ENCODE results near the gene SCOC. TPM values are rescaled to one million over a fixed set of nuclear protein-coding genes. Genes with fewer than 3 reads are reported as not detected.

The SCOC gene
- total RNA-seq, 4 donors from 2014 or later, result 35.1 to 103 (median 64.2) TPM

DNA sequence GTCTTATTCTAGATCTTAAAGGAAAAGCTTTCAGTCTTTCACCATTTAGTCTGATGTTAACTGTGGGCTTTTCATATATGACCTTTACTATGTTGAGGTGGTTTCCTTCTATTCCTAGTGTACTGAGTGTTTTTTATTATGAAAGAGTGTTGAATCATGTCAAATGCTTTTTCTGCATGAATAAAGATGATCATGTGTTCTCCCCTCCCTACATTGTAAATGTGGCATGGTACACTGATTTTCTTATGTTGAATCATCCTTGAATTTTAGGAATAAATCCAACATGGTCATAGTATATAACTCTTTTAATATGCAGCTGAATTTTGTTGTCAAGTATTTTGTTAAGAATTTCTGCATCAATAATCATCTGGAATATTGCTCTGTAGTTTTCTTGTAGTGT lies 49.7 kb downstream of the SCOC start:
- DNase-seq, result no peak
- H3K36me3 ChIP-seq, result no peaks in the 10 kb centered on the region
- H3K4me1 ChIP-seq, result no peaks in the 10 kb centered on the region
- TF ChIP-seq, protein P1, sequence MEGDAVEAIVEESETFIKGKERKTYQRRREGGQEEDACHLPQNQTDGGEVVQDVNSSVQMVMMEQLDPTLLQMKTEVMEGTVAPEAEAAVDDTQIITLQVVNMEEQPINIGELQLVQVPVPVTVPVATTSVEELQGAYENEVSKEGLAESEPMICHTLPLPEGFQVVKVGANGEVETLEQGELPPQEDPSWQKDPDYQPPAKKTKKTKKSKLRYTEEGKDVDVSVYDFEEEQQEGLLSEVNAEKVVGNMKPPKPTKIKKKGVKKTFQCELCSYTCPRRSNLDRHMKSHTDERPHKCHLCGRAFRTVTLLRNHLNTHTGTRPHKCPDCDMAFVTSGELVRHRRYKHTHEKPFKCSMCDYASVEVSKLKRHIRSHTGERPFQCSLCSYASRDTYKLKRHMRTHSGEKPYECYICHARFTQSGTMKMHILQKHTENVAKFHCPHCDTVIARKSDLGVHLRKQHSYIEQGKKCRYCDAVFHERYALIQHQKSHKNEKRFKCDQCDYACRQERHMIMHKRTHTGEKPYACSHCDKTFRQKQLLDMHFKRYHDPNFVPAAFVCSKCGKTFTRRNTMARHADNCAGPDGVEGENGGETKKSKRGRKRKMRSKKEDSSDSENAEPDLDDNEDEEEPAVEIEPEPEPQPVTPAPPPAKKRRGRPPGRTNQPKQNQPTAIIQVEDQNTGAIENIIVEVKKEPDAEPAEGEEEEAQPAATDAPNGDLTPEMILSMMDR (IDR thresholded peaks at IDR 0.05), result no peak
- TF ChIP-seq POLR2A (IDR thresholded peaks at IDR 0.05), result no peak
- intact Hi-C loops (cut with DNase I; ENCODE audit: low total_unique reads), result no loop called here
- H3K4me3 ChIP-seq, result no peak overlapping the region
- no peaks in the 10 kb centered on the region for H3K9me3 ChIP-seq
- no peak overlapping the region for H3K27ac ChIP-seq
- H3K27me3 ChIP-seq, result no peaks in the 10 kb centered on the region

DNA sequence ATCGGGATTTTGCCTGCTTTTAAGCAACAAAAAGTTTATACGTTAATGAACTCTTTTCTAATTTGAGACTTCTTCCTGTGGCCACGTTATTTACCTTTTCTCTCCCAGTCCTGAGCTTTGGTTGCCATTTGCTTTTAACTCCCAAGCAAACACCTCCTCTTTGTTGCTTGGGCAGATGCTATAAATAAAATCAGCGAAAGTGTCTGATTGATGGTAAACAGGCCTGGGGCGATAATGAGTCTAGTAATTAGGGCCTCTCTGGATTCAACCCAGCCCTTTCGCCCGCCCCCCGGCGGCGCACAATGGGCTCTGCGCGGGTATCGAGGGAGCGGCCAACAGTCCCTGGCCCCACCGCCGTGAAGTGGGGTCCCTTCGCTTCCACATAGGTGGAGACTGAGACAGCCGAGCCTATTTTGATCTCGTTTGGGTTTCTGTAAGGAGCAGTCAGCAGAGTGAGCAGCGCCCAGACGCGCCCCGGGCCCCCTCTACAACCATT lies 53.2 kb downstream of the SCOC start:
- DNase-seq, result no peak
- Histone ChIP-seq H3K4me3 (peak overlapping the region; percentile 37 to 53), H3K4me1 (no peaks in the 10 kb centered on the region), H3K27me3 (no peaks in the 10 kb centered on the region), H3K27ac (peak overlapping the region in 1 of 2 donors; percentile 31), H3K9me3 (no peaks in the 10 kb centered on the region), H3K36me3 (no peaks in the 10 kb centered on the region)
- intact Hi-C loops (cut with DNase I; ENCODE audit: low total_unique reads), result no loop called here
- TF ChIP-seq, protein P1 (IDR thresholded peaks at IDR 0.05), result no peak
- TF ChIP-seq POLR2A (IDR thresholded peaks at IDR 0.05), result no peak

DNA sequence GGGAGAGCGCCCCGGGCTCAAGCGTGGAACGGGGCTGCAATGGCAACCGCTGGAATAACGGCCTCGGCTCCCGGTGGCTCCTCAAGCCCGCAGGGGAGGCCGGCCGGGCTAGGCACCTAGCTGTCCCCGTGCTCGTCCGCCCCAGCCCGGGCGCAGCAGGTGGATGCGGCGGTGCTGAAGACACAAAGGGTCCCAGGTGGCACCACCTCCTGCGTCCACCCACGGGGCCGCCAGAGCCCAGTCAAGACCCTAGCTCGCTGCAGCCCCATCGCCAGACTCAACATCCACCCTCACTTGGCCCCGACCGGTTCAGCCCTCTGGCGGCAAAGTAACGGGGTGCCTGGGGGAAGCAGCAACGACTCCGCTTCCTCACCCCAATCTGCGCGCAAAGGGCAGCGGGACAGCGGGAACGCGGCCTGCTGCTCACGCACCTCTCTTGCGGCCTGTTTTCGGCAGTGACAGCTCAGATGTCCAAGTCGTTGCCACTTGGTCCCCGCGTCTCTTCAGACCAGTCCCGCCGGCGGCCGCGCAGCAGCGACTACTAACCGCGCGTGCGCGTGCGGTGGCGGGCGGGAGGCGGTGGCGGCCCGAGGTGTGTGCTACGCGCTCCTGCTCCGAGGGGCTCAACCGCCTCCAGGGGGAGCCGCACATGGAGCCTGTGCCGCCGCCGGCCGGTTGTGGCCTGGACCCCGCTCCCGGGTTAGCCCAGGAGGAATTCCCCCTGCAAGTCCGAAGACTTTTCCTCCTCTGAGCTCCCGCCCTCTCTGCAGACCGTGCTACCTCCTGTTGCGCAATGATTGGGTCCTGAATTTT lies 53.9 kb downstream of the SCOC start, which contains the start of gene CLGN:
Gene CLGN, minus strand, starts transcription at position 543 of the 813 bp plus-strand sequence. CDS start 14,570 bp downstream, outside the sequence.
- intact Hi-C loops (cut with DNase I; ENCODE audit: low total_unique reads), result no loop called here

DNA sequence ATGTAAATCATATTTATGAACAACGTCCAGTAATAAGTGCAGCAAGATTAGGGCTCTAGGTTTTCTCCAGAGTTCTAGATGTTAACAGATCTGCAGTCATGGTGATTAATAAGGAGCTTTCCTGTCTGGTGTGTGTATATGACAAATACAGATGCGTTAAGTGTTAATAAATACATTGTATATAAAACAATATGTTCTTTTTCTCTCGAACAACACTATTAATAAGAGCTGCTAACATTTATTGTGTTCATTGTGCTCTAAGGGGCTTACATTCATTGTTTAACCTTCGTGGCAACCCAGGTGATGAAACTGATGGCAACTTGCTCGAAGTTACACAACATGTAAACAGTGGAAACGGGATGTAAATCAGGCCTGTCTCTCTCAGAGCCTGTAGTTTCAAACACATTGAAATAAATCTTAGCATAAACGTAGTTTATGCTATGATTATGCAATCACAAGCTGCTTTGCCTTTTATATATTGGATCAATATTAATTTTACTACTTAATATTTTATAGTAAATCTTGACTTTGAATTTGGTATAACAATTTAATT lies 54.5 kb downstream of the SCOC start:
- H3K4me1 ChIP-seq, result no peaks in the 10 kb centered on the region
- intact Hi-C loops (cut with DNase I; ENCODE audit: low total_unique reads), result no loop called here
- no peaks in the 10 kb centered on the region for H3K36me3 ChIP-seq
- DNase-seq, result no peak
- TF ChIP-seq POLR2A (IDR thresholded peaks at IDR 0.05), result no peak
- TF ChIP-seq, protein P1 (IDR thresholded peaks at IDR 0.05), result no peak
- peak overlapping the region; percentile 37 to 53 for H3K4me3 ChIP-seq
- H3K27me3 ChIP-seq, result no peaks in the 10 kb centered on the region
- H3K27ac ChIP-seq, result no peak overlapping the region
- no peaks in the 10 kb centered on the region for H3K9me3 ChIP-seq

More for the DNA sequence above, 53.9 kb downstream of the SCOC start, which contains the start of gene CLGN:
- Histone ChIP-seq H3K4me3 (peak within 1 kb of the TSS; percentile 37 to 53), H3K36me3 (no peaks in the 10 kb centered on the region), H3K9me3 (no peaks in the 10 kb centered on the region), H3K27me3 (no peaks in the 10 kb centered on the region), H3K4me1 (no peaks in the 10 kb centered on the region), H3K27ac (peak within 1 kb of the TSS in 1 of 2 donors; percentile 31)
- DNase-seq, result peak; percentile 42 to 64
- peak in 1 of 2 donors; percentile 13 for TF ChIP-seq POLR2A (IDR thresholded peaks at IDR 0.05)
- TF ChIP-seq, protein P1 (IDR thresholded peaks at IDR 0.05), result peak in 3 of 4 experiments; percentile 13 to 33 (median 27)

Other genes starting within 250 kb of the SCOC start
- gene MAML3, start 219.5 kb upstream of the SCOC start, total RNA-seq, result 10 to 100 TPM in 2 of 4 donors, 1 to 10 TPM in 2; 2.4 to 50.5 (median 17.8) TPM
- 1 to 10 TPM in 2 of 4 donors, under 1 TPM in 1, not detected in 1; under 0.01 to 4.5 (median 3.2) TPM for gene CLGN, start 54.0 kb downstream of the SCOC start, total RNA-seq
- not detected for gene MGAT4D, start 124.6 kb downstream of the SCOC start, total RNA-seq
- 10 to 100 TPM in 3 of 4 donors, 1 to 10 TPM in 1; 4.9 to 76.4 (median 19.7) TPM for gene ELMOD2, start 150.5 kb downstream of the SCOC start, total RNA-seq
- not detected for gene UCP1, start 195.3 kb downstream of the SCOC start, total RNA-seq

Data from uterus (tissue), 4 donors.